ENCODE data around the gene MCF2L. TPM values are rescaled to one million over a fixed set of nuclear protein-coding genes. Genes with fewer than 3 reads are reported as not detected.

The MCF2L gene
- total and polyA plus RNA-seq, 2 experiments from 2014 or later: 4.8 to 25.6 TPM

DNA sequence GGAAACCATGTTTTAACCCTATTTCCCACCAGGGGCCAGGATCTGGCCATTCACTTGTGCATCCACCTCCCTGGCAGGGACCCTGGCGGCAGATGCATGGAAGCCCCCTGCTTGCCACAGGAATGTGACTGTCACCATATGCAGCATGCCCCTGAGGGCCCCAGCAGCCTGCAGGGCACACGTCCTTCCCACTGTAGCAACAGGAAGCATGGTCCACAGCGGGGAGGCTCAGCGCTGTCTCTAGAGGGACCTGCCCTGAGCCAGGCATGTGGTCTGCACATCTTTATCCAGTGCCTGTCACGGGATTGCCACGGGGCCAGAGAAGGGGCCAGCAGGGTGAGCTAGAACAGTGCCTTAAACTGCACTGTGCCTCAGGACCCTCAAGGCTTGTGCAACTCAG lies 34.9 kb upstream of the MCF2L start:
- Histone ChIP-seq H3K79me2 (replicated peaks; ENCODE audit: insufficient read depth) (no peaks in the 10 kb centered on the region), H3F3A (replicated peaks; ENCODE audit: low read depth) (no peaks in the 10 kb centered on the region), H3K9me2 (ENCODE audit: insufficient read depth) (no peaks in the 10 kb centered on the region), H3K4me2 (no peak overlapping the region), H3K27me3 (ENCODE audit: insufficient read depth) (no peaks in the 10 kb centered on the region), H3K36me3 (ENCODE audit: insufficient read depth) (no peaks in the 10 kb centered on the region), H4K20me1 (replicated peaks; ENCODE audit: insufficient read depth) (peaks cover 8% of the 10 kb centered on the region; the same call in 1 of the 2 replicates), H3K4me1 (ENCODE audit: insufficient read depth) (no peaks in the 10 kb centered on the region), H3K4me3 (no peak overlapping the region), H2AFZ (no peak overlapping the region), H3K27ac (ENCODE audit: low read depth) (no peak overlapping the region)
- Mint-ChIP-seq H3K4me1 (peaks cover 20% of the 10 kb centered on the region), H3K27ac (no peak overlapping the region; the same call in 1 of the 2 replicates), H3K27me3 (ENCODE audit: insufficient read depth, low read depth, poor library complexity) (peaks cover 13% of the 10 kb centered on the region), H3K9me3 (no peaks in the 10 kb centered on the region; the same call in 2 of the 3 replicates), H3K4me3 (no peak overlapping the region), H3K36me3 (ENCODE audit: low read depth) (0 out of 3 replicates have a peak, but pooled peaks cover 2% of the 10 kb centered on the region)
- ATAC-seq (no peak), DNase-seq (ENCODE audit: low spot score) (no peak)
- no peak for TF ChIP-seq ZNF331 (CRISPR knock-in tag; IDR thresholded peaks at IDR 0.05; ENCODE audit: low read depth)
- no peak for TF ChIP-seq CREB1 (CRISPR knock-in tag; IDR thresholded peaks at IDR 0.05; ENCODE audit: low read depth)
- no peak for TF ChIP-seq EZH2phosphoT487 (IDR thresholded peaks at IDR 0.05; ENCODE audit: unreplicated experiment)
- no peak for TF ChIP-seq STAT1 (IDR thresholded peaks at IDR 0.05; ENCODE audit: unreplicated experiment)
- TF ChIP-seq, protein P1, sequence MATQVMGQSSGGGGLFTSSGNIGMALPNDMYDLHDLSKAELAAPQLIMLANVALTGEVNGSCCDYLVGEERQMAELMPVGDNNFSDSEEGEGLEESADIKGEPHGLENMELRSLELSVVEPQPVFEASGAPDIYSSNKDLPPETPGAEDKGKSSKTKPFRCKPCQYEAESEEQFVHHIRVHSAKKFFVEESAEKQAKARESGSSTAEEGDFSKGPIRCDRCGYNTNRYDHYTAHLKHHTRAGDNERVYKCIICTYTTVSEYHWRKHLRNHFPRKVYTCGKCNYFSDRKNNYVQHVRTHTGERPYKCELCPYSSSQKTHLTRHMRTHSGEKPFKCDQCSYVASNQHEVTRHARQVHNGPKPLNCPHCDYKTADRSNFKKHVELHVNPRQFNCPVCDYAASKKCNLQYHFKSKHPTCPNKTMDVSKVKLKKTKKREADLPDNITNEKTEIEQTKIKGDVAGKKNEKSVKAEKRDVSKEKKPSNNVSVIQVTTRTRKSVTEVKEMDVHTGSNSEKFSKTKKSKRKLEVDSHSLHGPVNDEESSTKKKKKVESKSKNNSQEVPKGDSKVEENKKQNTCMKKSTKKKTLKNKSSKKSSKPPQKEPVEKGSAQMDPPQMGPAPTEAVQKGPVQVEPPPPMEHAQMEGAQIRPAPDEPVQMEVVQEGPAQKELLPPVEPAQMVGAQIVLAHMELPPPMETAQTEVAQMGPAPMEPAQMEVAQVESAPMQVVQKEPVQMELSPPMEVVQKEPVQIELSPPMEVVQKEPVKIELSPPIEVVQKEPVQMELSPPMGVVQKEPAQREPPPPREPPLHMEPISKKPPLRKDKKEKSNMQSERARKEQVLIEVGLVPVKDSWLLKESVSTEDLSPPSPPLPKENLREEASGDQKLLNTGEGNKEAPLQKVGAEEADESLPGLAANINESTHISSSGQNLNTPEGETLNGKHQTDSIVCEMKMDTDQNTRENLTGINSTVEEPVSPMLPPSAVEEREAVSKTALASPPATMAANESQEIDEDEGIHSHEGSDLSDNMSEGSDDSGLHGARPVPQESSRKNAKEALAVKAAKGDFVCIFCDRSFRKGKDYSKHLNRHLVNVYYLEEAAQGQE (IDR thresholded peaks at IDR 0.05; ENCODE audit: unreplicated experiment): no peak
- no peak for TF ChIP-seq EZH2 (IDR thresholded peaks at IDR 0.05; ENCODE audit: low read depth, unreplicated experiment)
- TF ChIP-seq POLR2AphosphoS5 (IDR thresholded peaks at IDR 0.05; ENCODE audit: low read depth): no peak
- TF ChIP-seq NANOG (IDR thresholded peaks at IDR 0.05; ENCODE audit: borderline replicate concordance): no peak
- no peak for TF ChIP-seq ZNF114 (CRISPR knock-in tag; IDR thresholded peaks at IDR 0.05)
- TF ChIP-seq JUNB (IDR thresholded peaks at IDR 0.05; ENCODE audit: unreplicated experiment): no peak

DNA sequence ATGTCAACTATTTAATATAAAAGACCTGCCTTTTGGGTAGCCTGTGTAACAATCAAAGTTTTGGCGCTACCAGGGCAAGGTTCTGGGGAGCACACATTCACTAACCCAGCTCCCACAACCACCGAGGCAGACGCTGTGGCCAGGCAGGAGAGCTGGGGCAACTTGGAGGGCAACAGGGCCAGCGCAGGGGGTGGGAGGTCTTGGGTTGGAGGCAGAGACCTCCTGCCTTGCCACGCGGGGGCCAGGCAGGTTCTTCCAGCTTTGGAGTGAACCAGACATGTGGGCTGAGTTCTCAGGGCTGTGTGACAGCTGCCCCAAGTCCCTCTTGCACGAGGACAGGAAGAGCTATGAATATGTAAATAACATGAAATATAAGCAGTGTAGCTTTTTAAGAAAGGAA lies 30.3 kb upstream of the MCF2L start:
- Histone ChIP-seq H3K79me2 (replicated peaks; ENCODE audit: insufficient read depth) (no peaks in the 10 kb centered on the region), H3K27me3 (ENCODE audit: insufficient read depth) (no peaks in the 10 kb centered on the region), H3K4me1 (ENCODE audit: insufficient read depth) (no peaks in the 10 kb centered on the region), H2AFZ (no peak overlapping the region), H3F3A (replicated peaks; ENCODE audit: low read depth) (no peaks in the 10 kb centered on the region), H3K36me3 (ENCODE audit: insufficient read depth) (no peaks in the 10 kb centered on the region), H3K9me2 (ENCODE audit: insufficient read depth) (no peaks in the 10 kb centered on the region), H3K27ac (ENCODE audit: low read depth) (no peak overlapping the region), H4K20me1 (replicated peaks; ENCODE audit: insufficient read depth) (no peaks in the 10 kb centered on the region; the same call in 1 of the 2 replicates), H3K4me2 (no peak overlapping the region), H3K4me3 (no peak overlapping the region)
- H3K4me1 Mint-ChIP-seq: peaks cover 11% of the 10 kb centered on the region
- peaks cover 7% of the 10 kb centered on the region for H3K36me3 Mint-ChIP-seq (ENCODE audit: low read depth)
- no peak overlapping the region for H3K4me3 Mint-ChIP-seq
- no peak overlapping the region for H3K27ac Mint-ChIP-seq
- DNase-seq (ENCODE audit: low spot score): no peak
- no peak for ATAC-seq
- H3K27me3 Mint-ChIP-seq (ENCODE audit: insufficient read depth, low read depth, poor library complexity): peaks cover 3% of the 10 kb centered on the region
- peaks cover 10% of the 10 kb centered on the region for H3K9me3 Mint-ChIP-seq
- TF ChIP-seq, protein P1 (IDR thresholded peaks at IDR 0.05; ENCODE audit: unreplicated experiment): no peak
- TF ChIP-seq, protein P2, sequence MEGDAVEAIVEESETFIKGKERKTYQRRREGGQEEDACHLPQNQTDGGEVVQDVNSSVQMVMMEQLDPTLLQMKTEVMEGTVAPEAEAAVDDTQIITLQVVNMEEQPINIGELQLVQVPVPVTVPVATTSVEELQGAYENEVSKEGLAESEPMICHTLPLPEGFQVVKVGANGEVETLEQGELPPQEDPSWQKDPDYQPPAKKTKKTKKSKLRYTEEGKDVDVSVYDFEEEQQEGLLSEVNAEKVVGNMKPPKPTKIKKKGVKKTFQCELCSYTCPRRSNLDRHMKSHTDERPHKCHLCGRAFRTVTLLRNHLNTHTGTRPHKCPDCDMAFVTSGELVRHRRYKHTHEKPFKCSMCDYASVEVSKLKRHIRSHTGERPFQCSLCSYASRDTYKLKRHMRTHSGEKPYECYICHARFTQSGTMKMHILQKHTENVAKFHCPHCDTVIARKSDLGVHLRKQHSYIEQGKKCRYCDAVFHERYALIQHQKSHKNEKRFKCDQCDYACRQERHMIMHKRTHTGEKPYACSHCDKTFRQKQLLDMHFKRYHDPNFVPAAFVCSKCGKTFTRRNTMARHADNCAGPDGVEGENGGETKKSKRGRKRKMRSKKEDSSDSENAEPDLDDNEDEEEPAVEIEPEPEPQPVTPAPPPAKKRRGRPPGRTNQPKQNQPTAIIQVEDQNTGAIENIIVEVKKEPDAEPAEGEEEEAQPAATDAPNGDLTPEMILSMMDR (conservative IDR thresholded peaks at IDR 0.05; ENCODE audit: low read depth in 2 of 2): no peak
- TF ChIP-seq NANOG (IDR thresholded peaks at IDR 0.05; ENCODE audit: borderline replicate concordance) (no peak), EZH2 (IDR thresholded peaks at IDR 0.05; ENCODE audit: low read depth, unreplicated experiment) (no peak), STAT1 (IDR thresholded peaks at IDR 0.05; ENCODE audit: unreplicated experiment) (no peak), ZNF114 (CRISPR knock-in tag; IDR thresholded peaks at IDR 0.05) (no peak)
- TF ChIP-seq, protein P3, sequence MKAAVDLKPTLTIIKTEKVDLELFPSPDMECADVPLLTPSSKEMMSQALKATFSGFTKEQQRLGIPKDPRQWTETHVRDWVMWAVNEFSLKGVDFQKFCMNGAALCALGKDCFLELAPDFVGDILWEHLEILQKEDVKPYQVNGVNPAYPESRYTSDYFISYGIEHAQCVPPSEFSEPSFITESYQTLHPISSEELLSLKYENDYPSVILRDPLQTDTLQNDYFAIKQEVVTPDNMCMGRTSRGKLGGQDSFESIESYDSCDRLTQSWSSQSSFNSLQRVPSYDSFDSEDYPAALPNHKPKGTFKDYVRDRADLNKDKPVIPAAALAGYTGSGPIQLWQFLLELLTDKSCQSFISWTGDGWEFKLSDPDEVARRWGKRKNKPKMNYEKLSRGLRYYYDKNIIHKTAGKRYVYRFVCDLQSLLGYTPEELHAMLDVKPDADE (IDR thresholded peaks at IDR 0.05): no peak
